SK-N-MC (cell line): ENCODE results near the gene NHP2.

ENCODE experiments used
- EZH2 ChIP-seq: fragments of 200-600 bp; sonication (generic); IDR thresholded peaks from one replicate; pipeline ENCODE4 v1.6.1; 2017; ENCODE audit warnings: antibody characterized with exemption
- POLR2AphosphoS5 ChIP-seq: IDR thresholded peaks from 2 replicates; pipeline ENCODE4 v1.6.1; 2012; ENCODE audit warnings: mild to moderate bottlenecking, low read depth, low read length, borderline replicate concordance

GRCh38 chr5:178163772-178164735, 10.4 kb upstream of the NHP2 start:
- TF ChIP-seq EZH2: no peak
- TF ChIP-seq POLR2AphosphoS5: no peak
